Esophagus squamous epithelium (tissue), 4 donors: ENCODE data around the gene CAP2.

Experiments
- CTCF ChIP-seq, 6 experiments: fragments of 450-650 bp in 4 of 6; fragments of 200-600 bp in 2 of 6; sonication (generic) in 2 of 6; IDR thresholded peaks; one replicate each; pipeline ENCODE4 v1.5.1; 2016 to 2019; ENCODE audit warnings: antibody characterized with exemption in 6 of 6, mild to moderate bottlenecking in 4 of 6, moderate library complexity in 4 of 6
- POLR2A ChIP-seq, 4 donors: fragments of 450-650 bp; IDR thresholded peaks; one replicate each; pipeline ENCODE4 v1.6.1; 2017; ENCODE audit warnings: antibody characterized with exemption in 4 of 4, mild to moderate bottlenecking in 4 of 4, moderate library complexity in 3 of 4

- TF ChIP-seq POLR2A (IDR thresholded peaks at IDR 0.05) (no peak), CTCF (IDR thresholded peaks at IDR 0.05) (no peak)
These were observed 38.2 kb downstream of the CAP2 start for GRCh38 chr6:17431581-17431980.
